Neuronal stem cell (in vitro differentiated cells): ENCODE data around the gene TTLL4.

Source experiments
- DNase-seq: peaks from one replicate; pipeline ENCODE4 v3.0.0-alpha.2; 2013; ENCODE audit warnings: low spot score
- H2AFZ ChIP-seq: one replicate; pipeline ENCODE4 v1.6.1; 2013; ENCODE audit warnings: mild to moderate bottlenecking, low read length, inconsistent platforms
- H2AK5ac ChIP-seq: 2 replicates; pipeline ENCODE4 v1.6.1; 2013; ENCODE audit warnings: low read depth, mild to moderate bottlenecking, inconsistent platforms, low read length, moderate library complexity, mixed read lengths
- H2BK120ac ChIP-seq: 2 replicates; pipeline ENCODE4 v1.6.1; 2013; ENCODE audit warnings: low read depth, mild to moderate bottlenecking, inconsistent platforms, low read length, moderate library complexity, mixed read lengths
- H2BK12ac ChIP-seq: one replicate; pipeline ENCODE4 v1.6.1; 2013; ENCODE audit warnings: low read length, inconsistent platforms
- H2BK15ac ChIP-seq: 2 replicates; pipeline ENCODE4 v1.6.1; 2013; ENCODE audit warnings: mild to moderate bottlenecking, low read length, inconsistent platforms, mixed read lengths
- H2BK5ac ChIP-seq: one replicate; pipeline ENCODE4 v1.6.1; 2013; ENCODE audit warnings: inconsistent platforms, mild to moderate bottlenecking, low read length, moderate library complexity
- H3K14ac ChIP-seq: one replicate; pipeline ENCODE4 v1.6.1; 2013; ENCODE audit warnings: low read length, inconsistent platforms
- H3K18ac ChIP-seq: 2 replicates; pipeline ENCODE4 v1.6.1; 2013; ENCODE audit warnings: low read length, inconsistent platforms
- H3K23ac ChIP-seq: 2 replicates; pipeline ENCODE4 v1.6.1; 2013; ENCODE audit warnings: low read depth, mild to moderate bottlenecking, mixed read lengths, low read length, inconsistent platforms; ENCODE audit not compliant: poor library complexity
- H3K27ac ChIP-seq: replicated peaks from 3 replicates; pipeline ENCODE4 v1.5.1; 2013; ENCODE audit warnings: low read length, inconsistent platforms
- H3K27me3 ChIP-seq, 3 experiments: 2 replicates each; pipeline ENCODE4 v1.6.1; 2013; ENCODE audit warnings: low read length in 3 of 3, mild to moderate bottlenecking in 2 of 3, inconsistent platforms in 1 of 3, low read depth in 1 of 3, mixed read lengths in 1 of 3, moderate library complexity in 1 of 3; ENCODE audit not compliant: control insufficient read depth in 3 of 3, insufficient read depth in 3 of 3
- H3K36me3 ChIP-seq, 2 donors: replicated peaks in 1 of 2; 2 replicates each; pipeline ENCODE4 v1.6.1; 2013; ENCODE audit warnings: low read length in 2 of 2; ENCODE audit not compliant: control insufficient read depth in 2 of 2, insufficient read depth in 2 of 2
- H3K4ac ChIP-seq: 2 replicates; pipeline ENCODE4 v1.6.1; 2013; ENCODE audit warnings: inconsistent platforms, mild to moderate bottlenecking, low read length, moderate library complexity
- H3K4me1 ChIP-seq, 2 donors: 1 replicate in 1 of 2; 2 replicates in 1 of 2; pipeline ENCODE4 v1.6.1; 2013; ENCODE audit warnings: low read length in 2 of 2, low read depth in 1 of 2; ENCODE audit not compliant: control insufficient read depth in 2 of 2, insufficient read depth in 1 of 2
- H3K4me2 ChIP-seq: one replicate; pipeline ENCODE4 v1.6.1; 2013; ENCODE audit warnings: mild to moderate bottlenecking, low read length, inconsistent platforms; ENCODE audit not compliant: insufficient read depth, poor library complexity, severe bottlenecking
- H3K4me3 ChIP-seq, 2 donors: 2 replicates each; pipeline ENCODE4 v1.5.1; 2013; ENCODE audit warnings: low read length in 2 of 2, mild to moderate bottlenecking in 2 of 2, inconsistent platforms in 1 of 2, moderate library complexity in 1 of 2
- H3K79me1 ChIP-seq: one replicate; pipeline ENCODE4 v1.6.1; 2013; ENCODE audit warnings: low read depth, mild to moderate bottlenecking, inconsistent platforms, low read length, moderate library complexity
- H3K9ac ChIP-seq: one replicate; pipeline ENCODE4 v1.6.1; 2013; ENCODE audit warnings: mild to moderate bottlenecking, low read depth, low read length, inconsistent platforms; ENCODE audit not compliant: poor library complexity
- H3K9me3 ChIP-seq, 2 donors: replicated peaks in 1 of 2; 2 replicates each; pipeline versions ENCODE3 to v1.6.1; 2013; ENCODE audit warnings: low read length in 2 of 2, mild to moderate bottlenecking in 2 of 2, inconsistent platforms in 1 of 2, low read depth in 1 of 2, mixed read lengths in 1 of 2, moderate library complexity in 1 of 2; ENCODE audit not compliant: control insufficient read depth in 2 of 2, insufficient read depth in 1 of 2
- H4K8ac ChIP-seq: one replicate; pipeline ENCODE4 v1.6.1; 2013; ENCODE audit warnings: low read depth, mild to moderate bottlenecking, inconsistent platforms, low read length, moderate library complexity
- H4K91ac ChIP-seq: one replicate; pipeline ENCODE4 v1.6.1; 2013; ENCODE audit warnings: low read length, low read depth, mild to moderate bottlenecking, inconsistent platforms; ENCODE audit not compliant: poor library complexity
- WGBS, 2 donors: extraction: QIAGEN DNeasy Blood & Tissue Kit; methylation state at CpG; one replicate each; pipeline ENCODE4 v1.1.7; 2013; ENCODE audit warnings: missing lambda C conversion rate in 2 of 2, mixed read lengths in 1 of 2; ENCODE audit not compliant: insufficient read length in 2 of 2, insufficient replicate concordance in 1 of 2; ENCODE audit errors: extremely low coverage in 2 of 2; 5-methylcytosine and 5-hydroxymethylcytosine counted together

Gene TTLL4

DNA sequence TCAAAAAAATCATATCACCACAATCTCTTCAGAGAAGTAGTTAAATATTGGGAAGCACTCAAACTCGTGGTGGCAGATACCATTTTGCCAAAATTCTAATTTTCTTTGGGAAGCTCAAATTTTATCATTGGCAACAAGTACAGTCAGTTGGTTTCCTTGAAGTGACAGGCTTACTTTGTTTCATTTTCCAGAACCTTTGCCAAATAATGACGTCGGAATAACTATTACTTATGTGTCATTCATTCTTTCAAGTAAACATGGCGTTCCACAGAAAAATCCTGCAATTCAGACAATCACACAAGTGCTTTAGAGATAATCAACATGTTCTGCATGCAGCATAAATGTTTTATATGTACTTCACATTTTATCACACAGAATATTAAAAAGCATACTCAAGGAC lies 5.4 kb downstream of the TTLL4 start:
- H3K23ac ChIP-seq, result no peak overlapping the region
- no peak overlapping the region for H4K91ac ChIP-seq
- H3K14ac ChIP-seq, result no peak overlapping the region
- no peak overlapping the region for H3K4ac ChIP-seq
- no peak overlapping the region for H2BK12ac ChIP-seq
- H3K9me3 ChIP-seq, result peaks cover 0 to 5% of the 10 kb centered on the region in 2 donors
- no peak overlapping the region for H2AK5ac ChIP-seq
- WGBS, 2 donors, result no CpG with 5 or more reads among the region's 4 CpGs
- H3K27ac ChIP-seq, result no peak overlapping the region
- no peak overlapping the region for H2BK5ac ChIP-seq
- H3K18ac ChIP-seq, result no peak overlapping the region
- no peak overlapping the region for H3K4me2 ChIP-seq
- H3K4me1 ChIP-seq, result peaks cover 2 to 5% of the 10 kb centered on the region in 2 donors
- peaks cover 3% of the 10 kb centered on the region for H3K79me1 ChIP-seq
- H2BK120ac ChIP-seq, result no peak overlapping the region
- no peak overlapping the region for H2AFZ ChIP-seq
- H3K36me3 ChIP-seq, result peaks cover 6 to 73% of the 10 kb centered on the region in 2 donors
- no peak overlapping the region for H3K4me3 ChIP-seq
- no peak for DNase-seq
- H2BK15ac ChIP-seq, result no peak overlapping the region
- no peak overlapping the region for H3K9ac ChIP-seq
- H4K8ac ChIP-seq, result no peak overlapping the region
- no peaks in the 10 kb centered on the region for H3K27me3 ChIP-seq

DNA sequence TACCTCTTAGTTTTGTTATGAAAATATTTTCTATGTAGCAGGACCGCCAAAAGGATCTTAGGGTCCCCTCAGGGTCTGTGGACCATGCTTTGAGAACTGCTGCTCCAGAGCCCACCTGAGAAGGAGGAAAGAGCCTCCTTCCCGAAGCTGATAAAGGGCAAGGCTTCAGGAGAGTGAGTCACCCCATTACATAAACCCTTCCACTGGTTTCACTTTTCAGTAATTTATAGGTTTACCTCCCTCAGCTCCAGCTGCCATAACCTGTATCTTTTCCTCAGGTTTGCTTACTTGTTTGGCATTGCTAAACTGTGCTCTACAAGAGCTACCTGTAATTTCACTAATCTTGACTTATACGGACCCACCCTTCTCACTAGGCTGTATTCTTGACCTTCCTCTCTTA lies 6.6 kb downstream of the TTLL4 start:
- no peak overlapping the region for H3K23ac ChIP-seq
- H3K36me3 ChIP-seq, result peaks cover 6 to 73% of the 10 kb centered on the region in 2 donors
- no peak overlapping the region for H3K14ac ChIP-seq
- H2AK5ac ChIP-seq, result no peak overlapping the region
- no peak overlapping the region for H3K18ac ChIP-seq
- no peak for DNase-seq
- no peak overlapping the region for H2BK12ac ChIP-seq
- peaks cover 0 to 5% of the 10 kb centered on the region in 2 donors for H3K9me3 ChIP-seq
- no peak overlapping the region for H4K8ac ChIP-seq
- H4K91ac ChIP-seq, result no peak overlapping the region
- H3K4ac ChIP-seq, result no peak overlapping the region
- H3K27ac ChIP-seq, result no peak overlapping the region
- H2BK15ac ChIP-seq, result no peak overlapping the region
- WGBS, 2 donors, result no CpG with 5 or more reads among the region's 3 CpGs
- H3K4me3 ChIP-seq, result no peak overlapping the region
- H3K9ac ChIP-seq, result no peak overlapping the region
- no peak overlapping the region for H3K4me2 ChIP-seq
- H2AFZ ChIP-seq, result no peak overlapping the region
- no peaks in the 10 kb centered on the region for H3K27me3 ChIP-seq
- peaks cover 4% of the 10 kb centered on the region for H3K79me1 ChIP-seq
- no peak overlapping the region for H2BK120ac ChIP-seq
- no peaks in the 10 kb centered on the region for H3K4me1 ChIP-seq
- H2BK5ac ChIP-seq, result no peak overlapping the region

DNA sequence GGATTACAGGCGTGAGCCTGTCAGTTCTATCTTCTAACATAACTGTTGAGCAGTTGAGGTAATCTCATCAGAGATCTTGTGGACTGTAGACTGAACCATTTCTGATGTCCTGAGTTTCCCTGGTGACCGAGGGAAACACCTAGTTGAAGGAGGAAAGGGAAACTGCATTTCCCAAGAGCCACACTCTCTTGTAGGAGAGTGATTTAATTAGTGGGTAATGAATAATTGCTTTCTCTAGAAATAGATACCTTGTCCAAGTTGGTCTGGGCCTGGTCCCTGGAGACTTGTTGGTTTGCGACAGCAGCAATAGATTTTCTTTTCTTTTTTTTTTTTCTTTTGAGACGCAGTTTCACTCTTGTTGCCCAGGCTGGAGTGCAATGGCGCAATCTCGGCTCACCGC lies 7.4 kb downstream of the TTLL4 start:
- Histone ChIP-seq H2AK5ac (no peak overlapping the region), H3K4me3 (no peak overlapping the region), H3K9ac (no peak overlapping the region), H2BK12ac (no peak overlapping the region), H3K36me3 (peaks cover 6 to 68% of the 10 kb centered on the region in 2 donors), H3K79me1 (peaks cover 4% of the 10 kb centered on the region), H3K18ac (no peak overlapping the region), H2BK5ac (no peak overlapping the region), H3K4ac (no peak overlapping the region), H3K27ac (no peak overlapping the region), H3K14ac (no peak overlapping the region), H4K91ac (no peak overlapping the region), H3K23ac (no peak overlapping the region), H3K4me1 (peaks cover 0 to 2% of the 10 kb centered on the region in 2 donors), H3K27me3 (no peaks in the 10 kb centered on the region), H2BK120ac (no peak overlapping the region), H2BK15ac (no peak overlapping the region), H2AFZ (no peak overlapping the region), H4K8ac (no peak overlapping the region), H3K9me3 (peaks cover 0 to 5% of the 10 kb centered on the region in 2 donors), H3K4me2 (no peak overlapping the region)
- no peak for DNase-seq
- WGBS, 2 donors, result no CpG with 5 or more reads among the region's 7 CpGs

DNA sequence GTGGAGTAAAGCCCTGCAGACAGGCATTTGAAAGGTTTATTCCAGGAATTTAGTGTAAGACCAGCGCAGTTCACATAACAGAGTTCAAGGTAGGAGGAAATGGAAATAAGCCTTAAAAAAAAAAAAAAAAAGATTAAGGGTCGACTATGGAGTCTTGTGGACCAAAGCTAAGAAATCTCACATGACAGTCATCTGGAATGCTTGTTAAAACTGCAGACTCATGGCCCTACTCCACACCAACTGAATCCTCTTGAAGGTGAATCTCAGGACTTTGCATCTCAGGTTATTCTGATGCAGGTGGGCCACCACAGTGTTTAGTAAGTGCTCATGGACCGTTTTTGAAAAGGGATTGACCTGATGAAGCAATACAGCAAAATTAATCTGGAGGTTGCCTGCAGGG lies 8.8 kb downstream of the TTLL4 start:
- peaks cover 0 to 2% of the 10 kb centered on the region in 2 donors for H3K4me1 ChIP-seq
- H2BK12ac ChIP-seq, result no peak overlapping the region
- H3K9me3 ChIP-seq, result peaks cover 0 to 5% of the 10 kb centered on the region in 2 donors
- no peak for DNase-seq
- H4K8ac ChIP-seq, result no peak overlapping the region
- no peak overlapping the region for H3K4me2 ChIP-seq
- no peaks in the 10 kb centered on the region for H3K27me3 ChIP-seq
- no peak overlapping the region for H2BK120ac ChIP-seq
- H3K36me3 ChIP-seq, result peaks cover 6 to 58% of the 10 kb centered on the region in 2 donors
- no peak overlapping the region for H2AFZ ChIP-seq
- no peak overlapping the region for H3K4ac ChIP-seq
- H4K91ac ChIP-seq, result no peak overlapping the region
- no peak overlapping the region for H2BK5ac ChIP-seq
- H3K18ac ChIP-seq, result no peak overlapping the region
- H3K27ac ChIP-seq, result no peak overlapping the region
- no peak overlapping the region for H3K23ac ChIP-seq
- no peak overlapping the region for H3K9ac ChIP-seq
- no peak overlapping the region for H3K14ac ChIP-seq
- H2BK15ac ChIP-seq, result no peak overlapping the region
- peaks cover 2% of the 10 kb centered on the region for H3K79me1 ChIP-seq
- WGBS, 2 donors, result no CpG with 5 or more reads among the region's 3 CpGs
- H2AK5ac ChIP-seq, result no peak overlapping the region
- no peak overlapping the region for H3K4me3 ChIP-seq
